ENCODE data around the gene ZSWIM7. TPM values are rescaled to one million over a fixed set of nuclear protein-coding genes. Genes with fewer than 3 reads are reported as not detected.

ZSWIM7 gene
- total RNA-seq, 1 experiment from 2014 or later: 13.8 TPM

- DNase-seq: no peak
- Histone ChIP-seq H3K4me1 (peaks cover 12% of the 10 kb centered on the region), H3K9me3 (no peaks in the 10 kb centered on the region), H3K36me3 (ENCODE audit: control insufficient read depth, insufficient read depth, low read length) (no peaks in the 10 kb centered on the region), H3K4me3 (ENCODE audit: low read depth, low read length) (no peak overlapping the region), H3K27me3 (replicated peaks; ENCODE audit: control insufficient read depth, insufficient read depth, low read length) (no peaks in the 10 kb centered on the region)
- no TSS peak for BruUV-seq (replicated peaks)
- TF ChIP-seq CTCF (IDR thresholded peaks at IDR 0.05; ENCODE audit: insufficient read depth in 1 of 2, low read depth in 1 of 2, low read length in 1 of 2, severe bottlenecking in 1 of 2, unreplicated experiment in 1 of 2): no peak
- H3K4me3 Mint-ChIP-seq (ENCODE audit: unreplicated experiment): no peak overlapping the region
- intact Hi-C loops (cut with micrococcal nuclease; ENCODE audit: unreplicated experiment): no loop called here
- no peaks in the 10 kb centered on the region for H3K27me3 Mint-ChIP-seq (ENCODE audit: insufficient read depth, unreplicated experiment)
- no peak overlapping the region for H3K27ac Mint-ChIP-seq (ENCODE audit: unreplicated experiment)
- no peaks in the 10 kb centered on the region for H3K36me3 Mint-ChIP-seq (ENCODE audit: insufficient read depth, unreplicated experiment)
- ChIA-PET CTCF (interaction anchor here (0.7 kb wide), 1 partner anchor 32 kb away, joined by 3 read pairs; no protein-coding TSS in a partner anchor), POLR2A (no interaction called here)
- H3K4me1 Mint-ChIP-seq (ENCODE audit: low read depth, unreplicated experiment): no peaks in the 10 kb centered on the region
- H3K9me3 Mint-ChIP-seq (ENCODE audit: unreplicated experiment): no peaks in the 10 kb centered on the region
Observed at GRCh38 chr17:15947271-15947670, 52.2 kb downstream of the ZSWIM7 start.

- Histone ChIP-seq H3K36me3 (ENCODE audit: control insufficient read depth, insufficient read depth, low read length) (no peaks in the 10 kb centered on the region), H3K4me3 (ENCODE audit: low read depth, low read length) (peak overlapping the region; percentile 67; the same call in 1 of the 2 replicates), H3K9me3 (no peaks in the 10 kb centered on the region), H3K27me3 (replicated peaks; ENCODE audit: control insufficient read depth, insufficient read depth, low read length) (no peaks in the 10 kb centered on the region), H3K4me1 (peaks cover 5% of the 10 kb centered on the region)
- no TSS peak for BruUV-seq (replicated peaks)
- no peaks in the 10 kb centered on the region for H3K9me3 Mint-ChIP-seq (ENCODE audit: unreplicated experiment)
- H3K4me1 Mint-ChIP-seq (ENCODE audit: low read depth, unreplicated experiment): no peaks in the 10 kb centered on the region
- H3K27me3 Mint-ChIP-seq (ENCODE audit: insufficient read depth, unreplicated experiment): no peaks in the 10 kb centered on the region
- no peak for TF ChIP-seq CTCF (IDR thresholded peaks at IDR 0.05; ENCODE audit: insufficient read depth in 1 of 2, low read depth in 1 of 2, low read length in 1 of 2, severe bottlenecking in 1 of 2, unreplicated experiment in 1 of 2)
- H3K36me3 Mint-ChIP-seq (ENCODE audit: insufficient read depth, unreplicated experiment): no peaks in the 10 kb centered on the region
- no peak for DNase-seq
- H3K4me3 Mint-ChIP-seq (ENCODE audit: unreplicated experiment): peak overlapping the region; percentile 66
- CTCF ChIA-PET: interaction anchor here (1.9 kb wide), 1 partner anchor 52 kb away, joined by 19 read pairs; the partner anchor contains the start of genes TTC19 and ZSWIM7
- no peak overlapping the region for H3K27ac Mint-ChIP-seq (ENCODE audit: unreplicated experiment)
- intact Hi-C loops (cut with micrococcal nuclease; ENCODE audit: unreplicated experiment): no loop called here
- POLR2A ChIA-PET: no interaction called here
Observed at GRCh38 chr17:15946611-15947120, 52.8 kb downstream of the ZSWIM7 start.

GRCh38 chr17:15945527-15946191 lies 53.8 kb downstream of the ZSWIM7 start:
- BruUV-seq (replicated peaks): no TSS peak
- DNase-seq: no peak
- TF ChIP-seq CTCF (IDR thresholded peaks at IDR 0.05; ENCODE audit: insufficient read depth in 1 of 2, low read depth in 1 of 2, low read length in 1 of 2, severe bottlenecking in 1 of 2, unreplicated experiment in 1 of 2): no peak
- H3K4me3 Mint-ChIP-seq (ENCODE audit: unreplicated experiment): peak overlapping the region; percentile 66
- Histone ChIP-seq H3K4me1 (no peaks in the 10 kb centered on the region), H3K27me3 (replicated peaks; ENCODE audit: control insufficient read depth, insufficient read depth, low read length) (no peaks in the 10 kb centered on the region), H3K4me3 (ENCODE audit: low read depth, low read length) (peak overlapping the region; percentile 67), H3K36me3 (ENCODE audit: control insufficient read depth, insufficient read depth, low read length) (no peaks in the 10 kb centered on the region), H3K9me3 (no peaks in the 10 kb centered on the region)
- no peaks in the 10 kb centered on the region for H3K4me1 Mint-ChIP-seq (ENCODE audit: low read depth, unreplicated experiment)
- H3K27me3 Mint-ChIP-seq (ENCODE audit: insufficient read depth, unreplicated experiment): no peaks in the 10 kb centered on the region
- H3K36me3 Mint-ChIP-seq (ENCODE audit: insufficient read depth, unreplicated experiment): no peaks in the 10 kb centered on the region
- ChIA-PET POLR2A (interaction anchor here (0.9 to 1.0 kb wide), 2 partner anchors 21 to 53 kb away, joined by 4 to 5 read pairs; no protein-coding TSS in a partner anchor), CTCF (interaction anchor here (1.9 kb wide), 1 partner anchor 53 kb away, joined by 19 read pairs; the partner anchor contains the start of genes TTC19 and ZSWIM7)
- H3K9me3 Mint-ChIP-seq (ENCODE audit: unreplicated experiment): no peaks in the 10 kb centered on the region
- intact Hi-C loops (cut with micrococcal nuclease; ENCODE audit: unreplicated experiment): no loop called here
- no peak overlapping the region for H3K27ac Mint-ChIP-seq (ENCODE audit: unreplicated experiment)
